RPMI8226 (cell line): ENCODE measurements around the gene STX10.
"Not testable (repeated sequence)": the region's sequence is repeated elsewhere in the genome, so short reads cannot be mapped to it uniquely, and the experiment has no call there.

Experiments used
- DNase-seq: peaks from one replicate; pipeline ENCODE4 v3.0.0-alpha.2; 2015

Gene STX10, protein sequence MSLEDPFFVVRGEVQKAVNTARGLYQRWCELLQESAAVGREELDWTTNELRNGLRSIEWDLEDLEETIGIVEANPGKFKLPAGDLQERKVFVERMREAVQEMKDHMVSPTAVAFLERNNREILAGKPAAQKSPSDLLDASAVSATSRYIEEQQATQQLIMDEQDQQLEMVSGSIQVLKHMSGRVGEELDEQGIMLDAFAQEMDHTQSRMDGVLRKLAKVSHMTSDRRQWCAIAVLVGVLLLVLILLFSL

DNA sequence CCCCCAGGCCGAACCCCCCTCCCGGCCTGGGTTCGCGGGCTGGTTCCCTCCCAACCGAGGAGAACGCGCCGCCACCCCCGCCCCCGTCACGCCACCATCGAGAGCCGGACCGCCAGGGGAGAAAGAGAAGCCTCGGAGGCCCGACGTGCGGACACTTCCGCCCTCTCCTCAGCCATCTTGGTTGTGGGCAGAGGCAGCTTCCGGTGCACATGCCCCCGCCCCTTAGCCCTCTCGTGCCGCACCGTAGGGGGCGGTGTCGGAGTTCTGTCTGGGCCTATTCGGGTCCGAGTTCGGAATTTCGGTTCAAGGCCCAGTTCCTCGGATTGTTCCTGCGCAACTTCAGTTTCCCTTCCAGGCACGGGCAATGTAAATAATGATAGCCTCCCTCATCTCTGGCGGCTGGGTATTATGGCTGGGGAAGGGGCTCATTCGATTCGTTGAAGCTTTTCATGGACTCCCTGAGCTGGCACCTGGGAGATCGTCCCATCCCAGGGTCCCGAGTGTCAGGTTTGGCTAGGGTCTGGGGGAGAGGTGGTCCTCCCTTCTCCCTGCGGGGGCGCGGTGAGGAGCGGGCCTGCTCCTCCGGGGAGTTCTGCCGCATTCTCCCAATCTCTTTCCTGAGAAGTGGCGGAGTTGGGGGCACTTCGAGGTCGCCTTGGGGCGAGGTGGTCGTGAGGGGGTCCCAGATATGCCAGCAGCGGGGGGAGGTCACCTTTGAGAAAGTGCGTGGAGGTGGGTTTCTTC, at the start of gene STX10, which contains the start of gene IER2:
STX10 (minus strand) TSS at position 189 of the 744 bp plus-strand sequence. CDS start 202 bp downstream, outside the sequence.
IER2 (plus strand) TSS at position 225 of the 744 bp plus-strand sequence. CDS start 2,776 bp downstream, outside the sequence.
- peak; percentile 95 for DNase-seq

GRCh38 chr19:13198634-13199033, 48.5 kb upstream of the STX10 start:
- DNase-seq: no peak

GRCh38 chr19:13195678-13196077, 45.5 kb upstream of the STX10 start:
- DNase-seq: peak; percentile 92

- DNase-seq: no peak
Measured at GRCh38 chr19:13190781-13191540, 40.8 kb upstream of the STX10 start.

- DNase-seq: no peak
Measured at GRCh38 chr19:13189600-13189999, 39.4 kb upstream of the STX10 start.

DNA sequence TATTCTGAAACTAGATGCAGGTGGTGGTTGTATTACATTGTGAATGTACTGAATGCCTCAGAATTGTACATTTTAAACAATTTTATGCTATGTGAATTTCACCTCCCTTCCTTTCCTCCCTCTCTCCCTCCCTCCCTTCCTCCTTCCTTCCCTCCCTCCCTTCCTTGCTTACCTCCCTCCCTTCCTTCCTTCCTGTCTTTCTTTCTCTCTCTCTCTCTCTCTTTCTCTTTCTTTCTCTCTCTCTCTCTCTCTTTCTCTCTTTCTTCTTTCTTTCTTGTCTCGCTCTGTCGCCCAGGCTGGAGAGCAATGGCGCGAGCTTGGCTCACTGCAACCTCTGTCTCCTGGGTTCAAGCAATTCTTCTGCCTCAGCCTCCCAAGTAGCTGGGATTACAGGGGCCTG, 37.2 kb upstream of the STX10 start:
- DNase-seq: no peak

DNA sequence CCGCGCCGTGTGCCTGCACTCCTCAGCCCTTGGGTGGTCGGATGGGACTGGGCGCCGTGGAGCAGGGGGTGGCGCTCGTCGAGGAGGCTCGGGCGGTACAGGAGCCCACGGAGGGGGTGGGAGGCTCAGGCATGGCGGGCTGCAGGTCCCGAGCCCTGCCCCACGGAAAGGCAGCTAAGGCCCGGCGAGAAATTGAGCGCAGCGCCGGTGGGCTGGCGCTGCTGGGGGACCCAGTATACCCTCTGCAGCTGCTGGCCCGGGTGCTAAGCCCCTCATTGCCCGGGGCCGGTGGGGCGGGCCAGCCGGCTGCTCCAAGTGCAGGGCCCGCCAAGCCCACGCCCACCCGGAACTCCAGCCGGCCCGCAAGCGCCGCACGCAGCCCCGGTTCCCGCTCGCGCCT, 36.5 kb upstream of the STX10 start:
- DNase-seq: not testable (repeated sequence)

GRCh38 chr19:13185763-13186657, 35.8 kb upstream of the STX10 start:
- peak; percentile 2 for DNase-seq

- DNase-seq: not testable (repeated sequence)
Measured at GRCh38 chr19:13184926-13185325, 34.8 kb upstream of the STX10 start.

DNA sequence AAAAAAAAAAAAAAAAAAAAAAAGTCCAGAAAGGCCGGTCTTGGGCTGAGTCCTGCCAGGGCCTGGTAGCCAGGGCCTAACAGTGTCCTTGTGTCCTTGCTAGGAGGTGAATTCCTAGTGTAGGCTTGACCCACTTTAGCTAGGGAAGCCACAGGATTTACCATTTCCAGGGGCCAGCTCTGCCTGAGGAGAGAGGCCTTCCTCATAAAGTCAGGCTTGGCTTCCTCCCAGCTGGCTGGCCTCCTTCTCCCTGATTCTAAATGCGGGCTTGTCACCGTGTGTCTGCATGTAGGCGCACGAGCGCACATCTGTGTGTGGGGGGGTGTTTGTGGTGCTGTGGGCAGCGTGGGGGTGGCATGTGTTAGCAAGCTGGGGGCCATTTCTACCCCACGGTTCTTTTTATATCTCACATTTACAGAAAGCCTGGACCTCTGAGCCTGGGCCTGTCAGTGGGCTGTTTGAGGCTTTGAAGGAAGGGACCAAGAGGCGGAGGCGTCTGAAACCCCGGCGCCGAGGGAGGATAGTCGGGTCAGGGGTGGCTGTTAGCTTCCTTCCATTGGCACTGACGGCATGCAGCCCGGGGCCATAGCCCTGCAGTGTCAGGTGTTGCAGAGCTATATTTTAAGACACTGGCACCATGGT, 31.7 kb upstream of the STX10 start:
- DNase-seq: peak; percentile 61

- not testable (repeated sequence) for DNase-seq
Measured at GRCh38 chr19:13178291-13178690, 28.1 kb upstream of the STX10 start.

DNA sequence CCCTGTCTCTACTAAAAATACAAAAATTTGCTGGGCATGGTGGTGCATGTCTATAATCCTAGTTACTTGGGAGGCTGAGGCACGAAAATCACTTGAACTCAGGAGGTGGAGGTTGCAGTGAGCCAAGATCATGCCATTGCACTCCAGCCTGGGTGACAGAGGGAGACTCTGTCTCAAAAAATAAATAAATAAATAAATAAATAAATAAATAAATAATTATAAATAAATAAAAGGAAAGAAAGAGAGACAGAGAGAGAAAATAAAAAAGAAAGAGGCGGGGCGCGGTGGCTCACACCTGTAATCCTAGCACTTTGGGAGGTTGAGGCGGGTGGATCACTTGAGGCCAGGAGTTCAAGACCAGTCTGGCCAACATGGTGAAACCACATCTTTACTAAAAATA, 27.4 kb upstream of the STX10 start:
- DNase-seq: not testable (repeated sequence)

GRCh38 chr19:13176345-13176744, 26.2 kb upstream of the STX10 start:
- DNase-seq: no peak

- no peak for DNase-seq
Measured at GRCh38 chr19:13173139-13173737, 23.1 kb upstream of the STX10 start.

DNA sequence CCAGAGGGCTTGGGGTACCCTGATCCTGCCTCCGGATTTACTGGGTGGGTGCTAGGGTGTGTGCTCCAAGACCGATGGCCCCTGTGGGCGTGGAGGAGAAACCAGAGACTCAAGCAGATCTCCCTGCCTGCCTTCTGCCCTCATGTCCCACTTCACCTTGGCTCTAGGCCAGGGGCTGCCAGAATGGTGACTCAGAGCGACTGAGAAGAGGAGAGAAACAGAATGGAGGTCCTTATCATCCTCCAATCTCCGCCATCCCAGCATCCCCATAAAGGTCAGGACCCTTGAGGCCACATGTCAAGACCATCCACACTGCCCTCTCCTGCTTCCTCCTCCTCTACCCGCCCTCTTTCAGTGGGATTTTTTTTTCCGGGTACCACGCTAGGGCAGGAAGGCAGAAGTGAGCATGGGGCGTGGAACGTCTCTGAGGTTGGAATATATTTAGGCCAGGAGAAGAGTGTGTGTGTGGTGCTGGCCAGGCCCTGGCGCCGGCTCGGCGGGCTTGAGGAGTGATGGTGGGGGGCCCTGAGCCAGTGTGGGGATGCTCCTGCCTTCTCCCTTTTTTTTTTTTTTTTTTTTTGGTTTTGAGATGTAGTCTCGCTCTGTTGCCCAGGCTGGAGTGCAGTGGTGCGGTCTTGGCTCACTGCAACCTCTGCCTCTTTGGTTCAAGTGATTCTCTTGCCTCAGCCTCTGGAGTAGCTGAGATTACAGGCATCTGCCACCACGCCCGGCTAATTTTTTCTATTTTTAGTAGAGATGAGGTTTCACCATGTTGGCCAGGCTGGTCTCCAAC, 22.4 kb upstream of the STX10 start:
- peak; percentile 90 for DNase-seq

- DNase-seq: peak; percentile 2
Measured at GRCh38 chr19:13171146-13171545, 21.0 kb upstream of the STX10 start.

GRCh38 chr19:13169769-13170168, 19.6 kb upstream of the STX10 start:
- DNase-seq: no peak

DNA sequence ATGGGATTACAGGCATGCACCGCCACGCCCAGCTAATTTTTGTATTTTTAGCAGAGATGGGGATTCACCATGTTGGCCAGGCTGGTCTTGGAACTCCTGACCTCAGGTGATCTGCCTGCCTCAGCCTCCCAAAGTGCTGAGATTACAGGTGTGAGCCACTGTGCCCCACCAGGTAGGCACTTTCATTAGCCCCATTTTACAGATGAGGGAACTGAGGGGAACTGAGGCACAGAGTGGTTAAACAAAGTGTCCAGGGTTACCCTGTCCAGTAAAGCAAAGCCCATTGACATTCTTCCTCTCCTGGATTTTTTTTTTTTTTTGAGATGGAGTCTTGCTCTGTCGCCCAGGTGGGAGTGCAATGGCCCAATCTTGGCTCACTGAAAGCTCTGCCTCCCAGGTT, 16.0 kb upstream of the STX10 start:
- not testable (repeated sequence) for DNase-seq

DNA sequence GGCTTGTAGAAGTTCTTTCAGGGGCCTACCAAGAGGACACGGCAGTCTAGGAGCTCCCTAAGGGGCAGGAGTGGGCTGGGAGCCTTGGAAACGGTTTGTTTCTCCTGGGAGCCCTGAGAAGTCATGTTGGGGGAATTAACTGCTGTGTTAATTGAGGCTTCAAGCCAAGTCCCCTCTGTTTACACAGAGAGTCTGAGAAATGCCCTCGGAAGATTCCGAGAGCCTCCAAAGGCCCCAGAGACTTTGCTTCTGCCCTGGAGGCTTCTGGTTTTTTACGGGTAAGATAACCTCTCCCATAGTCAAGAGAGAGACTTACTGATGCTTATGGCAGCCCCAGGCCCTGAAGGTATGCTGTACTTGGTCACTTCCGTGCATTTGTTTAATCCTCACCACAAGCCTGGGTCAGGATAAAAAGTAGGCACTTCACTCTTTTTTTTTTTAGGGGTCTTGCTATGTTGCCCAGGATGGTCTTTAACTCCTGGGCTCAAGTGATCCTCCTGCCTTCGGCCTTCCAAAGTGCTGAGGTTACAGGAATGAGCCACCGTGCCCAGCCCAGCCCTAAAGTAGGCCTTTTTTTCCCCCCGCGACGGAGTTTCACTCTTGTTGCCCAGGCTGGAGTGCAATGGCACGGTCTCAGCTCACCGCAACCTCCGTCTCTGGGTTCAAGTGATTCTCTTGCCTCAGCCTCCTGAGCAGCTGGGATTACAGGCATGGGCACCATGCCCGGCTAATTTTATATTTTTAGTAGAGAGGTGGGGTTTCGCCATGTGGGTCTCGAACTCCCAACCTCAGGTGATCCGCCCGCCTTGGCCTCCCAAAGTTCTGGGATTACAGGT, 15.2 kb upstream of the STX10 start:
- DNase-seq: peak; percentile 6
